H1 (cell line): ENCODE measurements around the gene ADPRS. TPM values are rescaled to one million over a fixed set of nuclear protein-coding genes. Genes with fewer than 3 reads are reported as not detected.

Experiments used
- CTCF ChIA-PET: fragments of 300-600 bp; sonication (Branson Sonifier 250); formaldehyde crosslinking; loops from one replicate; lab custom pipeline; 2021; ENCODE audit not compliant: partially characterized antibody; lab: Charles Lee
- POLR2A ChIA-PET: fragments of 300-600 bp; sonication (Branson Sonifier 250); formaldehyde crosslinking; loops from one replicate; lab custom pipeline; 2021; ENCODE audit warnings: inconsistent platforms; ENCODE audit not compliant: partially characterized antibody; lab: Charles Lee
- DNase-seq, 2 experiments: peaks; one replicate each; pipeline versions ENCODE4 v3.0.0 to v3.0.0-alpha.2; 2010 to 2022; ENCODE audit warnings: low spot score in 2 of 2, low read depth in 1 of 2, mixed read lengths in 1 of 2
- FAIRE-seq: peaks from 2 replicates; lab custom pipeline; 2011; peaks lifted over from hg19 to GRCh38; lab: Jason Lieb, UNC
- H2AFZ ChIP-seq: 2 replicates; pipeline ENCODE4 v1.8.1; 2012; ENCODE audit warnings: low read length, inconsistent platforms
- H2AK5ac ChIP-seq: 2 replicates; pipeline ENCODE4 v1.6.1; 2013; ENCODE audit warnings: low read depth, low read length
- H2BK120ac ChIP-seq: replicated peaks from 2 replicates; pipeline ENCODE3; 2013; ENCODE audit warnings: low read depth, low read length, inconsistent platforms
- H2BK12ac ChIP-seq: 2 replicates; pipeline ENCODE4 v1.6.1; 2013; ENCODE audit warnings: low read depth, low read length
- H2BK15ac ChIP-seq: 2 replicates; pipeline ENCODE4 v1.6.1; 2013; ENCODE audit warnings: low read length
- H2BK20ac ChIP-seq: 2 replicates; pipeline ENCODE4 v1.6.1; 2013; ENCODE audit warnings: low read length
- H2BK5ac ChIP-seq: 2 replicates; pipeline ENCODE4 v1.6.1; 2013; ENCODE audit warnings: low read depth, low read length
- H3K14ac ChIP-seq: 2 replicates; pipeline ENCODE4 v1.6.1; 2013; ENCODE audit warnings: inconsistent platforms; ENCODE audit not compliant: insufficient read length
- H3K18ac ChIP-seq: 2 replicates; pipeline ENCODE4 v1.6.1; 2013; ENCODE audit warnings: low read length; ENCODE audit errors: extremely low read depth
- H3K23ac ChIP-seq: 2 replicates; pipeline ENCODE4 v1.6.1; 2013; ENCODE audit warnings: inconsistent platforms; ENCODE audit not compliant: insufficient read length
- H3K23me2 ChIP-seq: 2 replicates; pipeline ENCODE4 v1.6.1; 2013; ENCODE audit warnings: low read depth, low read length
- H3K27ac ChIP-seq: 2 replicates; pipeline ENCODE4 v1.6.1; 2011; ENCODE audit warnings: low read depth, low read length, inconsistent platforms
- H3K27me3 ChIP-seq, 4 experiments: replicated peaks in 1 of 4; 1 replicate in 1 of 4; 2 replicates in 3 of 4; pipeline versions ENCODE4 v1.6.1 to v1.8.1; 2011 to 2013; ENCODE audit warnings: low read length in 3 of 4, mild to moderate bottlenecking in 3 of 4, inconsistent platforms in 2 of 4, mixed read lengths in 2 of 4, moderate library complexity in 1 of 4; ENCODE audit not compliant: control insufficient read depth in 3 of 4, insufficient read depth in 3 of 4; ENCODE audit errors: extremely low read depth in 1 of 4
- H3K36me3 ChIP-seq, 4 experiments: 2 replicates each; pipeline versions ENCODE4 v1.6.1 to v1.8.1; 2011 to 2013; ENCODE audit warnings: mild to moderate bottlenecking in 4 of 4, low read length in 3 of 4, moderate library complexity in 2 of 4, control low read depth in 1 of 4, inconsistent platforms in 1 of 4; ENCODE audit not compliant: insufficient read depth in 4 of 4, control insufficient read depth in 2 of 4
- H3K4ac ChIP-seq: replicated peaks from 2 replicates; pipeline ENCODE3; 2013; ENCODE audit warnings: low read length, low read depth, mixed read lengths, inconsistent platforms; ENCODE audit not compliant: insufficient read length
- H3K4me1 ChIP-seq, 4 experiments: replicated peaks in 1 of 4; 1 replicate in 1 of 4; 2 replicates in 3 of 4; pipeline versions ENCODE4 v1.6.1 to v1.8.1; 2011 to 2013; ENCODE audit warnings: low read length in 3 of 4, inconsistent platforms in 2 of 4, mixed read lengths in 1 of 4; ENCODE audit not compliant: insufficient read depth in 4 of 4, control insufficient read depth in 3 of 4
- H3K4me2 ChIP-seq, 2 experiments: 2 replicates each; pipeline versions ENCODE4 v1.6.1 to v1.8.1; 2011 to 2013; ENCODE audit warnings: low read depth in 2 of 2, low read length in 2 of 2, control low read depth in 1 of 2, inconsistent platforms in 1 of 2, mild to moderate bottlenecking in 1 of 2; ENCODE audit not compliant: insufficient read depth in 1 of 2
- H3K4me3 ChIP-seq, 4 experiments: fragments of 200-600, 300-600 bp in 1 of 4; sonication (generic), shearing (Covaris generic), sonication (Bioruptor Twin) in 1 of 4; 2 replicates each; pipeline versions ENCODE4 v1.5.1 to v1.8.1; 2011 to 2016; ENCODE audit warnings: low read length in 4 of 4, low read depth in 3 of 4, control low read depth in 2 of 4, inconsistent platforms in 2 of 4, mild to moderate bottlenecking in 2 of 4, mixed read lengths in 1 of 4, moderate library complexity in 1 of 4; ENCODE audit not compliant: insufficient read depth in 2 of 4; ENCODE audit errors: extremely low read depth in 1 of 4
- H3K56ac ChIP-seq: replicated peaks from 2 replicates; pipeline ENCODE3; 2013; ENCODE audit warnings: low read depth, mild to moderate bottlenecking, mixed read lengths, low read length, inconsistent platforms; ENCODE audit not compliant: insufficient read length
- H3K79me1 ChIP-seq: 2 replicates; pipeline ENCODE4 v1.6.1; 2013; ENCODE audit warnings: low read depth, low read length, control low read depth
- H3K79me2 ChIP-seq, 2 experiments: 2 replicates each; pipeline versions ENCODE4 v1.6.1 to v1.8.1; 2012 to 2013; ENCODE audit warnings: low read length in 2 of 2, mild to moderate bottlenecking in 2 of 2, inconsistent platforms in 1 of 2; ENCODE audit not compliant: insufficient read depth in 2 of 2, control insufficient read depth in 1 of 2
- H3K9ac ChIP-seq, 4 experiments: replicated peaks in 1 of 4; 1 replicate in 1 of 4; 2 replicates in 3 of 4; pipeline versions ENCODE4 v1.6.1 to v1.8.1; 2011 to 2013; ENCODE audit warnings: low read depth in 3 of 4, low read length in 3 of 4, control low read depth in 2 of 4, mild to moderate bottlenecking in 2 of 4, moderate library complexity in 2 of 4, inconsistent platforms in 1 of 4; ENCODE audit errors: extremely low read depth in 1 of 4
- H3K9me3 ChIP-seq, 2 experiments: 2 replicates each; pipeline versions ENCODE4 v1.6.1 to v1.8.1; 2012 to 2013; ENCODE audit warnings: mild to moderate bottlenecking in 2 of 2, moderate library complexity in 2 of 2, control low read depth in 1 of 2, inconsistent platforms in 1 of 2, low read depth in 1 of 2, low read length in 1 of 2, mixed read lengths in 1 of 2; ENCODE audit not compliant: insufficient read depth in 2 of 2
- H4K20me1 ChIP-seq, 2 experiments: replicated peaks in 1 of 2; 2 replicates each; pipeline versions ENCODE3 to v1.8.1; 2011 to 2013; ENCODE audit warnings: inconsistent platforms in 2 of 2, low read length in 2 of 2, mild to moderate bottlenecking in 1 of 2; ENCODE audit not compliant: insufficient read depth in 2 of 2, control insufficient read depth in 1 of 2
- H4K5ac ChIP-seq: 2 replicates; pipeline ENCODE4 v1.6.1; 2013; ENCODE audit warnings: low read length, low read depth, mixed read lengths, inconsistent platforms; ENCODE audit not compliant: insufficient read length
- H4K8ac ChIP-seq: 2 replicates; pipeline ENCODE4 v1.8.0; 2013; ENCODE audit warnings: mild to moderate bottlenecking, moderate library complexity, low read length, inconsistent platforms; ENCODE audit not compliant: insufficient read depth; ENCODE audit errors: extremely low read depth
- H4K91ac ChIP-seq: replicated peaks from 2 replicates; pipeline ENCODE3; 2013; ENCODE audit warnings: low read length, mixed read lengths, inconsistent platforms; ENCODE audit not compliant: insufficient read length
- EP300 ChIP-seq, 2 experiments: IDR thresholded peaks; 1 replicate in 1 of 2; 2 replicates in 1 of 2; pipeline ENCODE4 v1.6.1; 2011 to 2012; ENCODE audit warnings: low read depth in 2 of 2, low read length in 2 of 2, mild to moderate bottlenecking in 2 of 2, borderline replicate concordance in 1 of 2, inconsistent platforms in 1 of 2, moderate library complexity in 1 of 2
- FOSL1 ChIP-seq: IDR thresholded peaks from 2 replicates; pipeline ENCODE4 v1.6.1; 2011; ENCODE audit warnings: mild to moderate bottlenecking, low read depth, low read length, moderate library complexity; ENCODE audit not compliant: insufficient read depth
- KDM4A ChIP-seq: IDR thresholded peaks from one replicate; pipeline ENCODE4 v1.7.1; 2012; ENCODE audit warnings: low read depth, mild to moderate bottlenecking, moderate library complexity, low read length, inconsistent platforms; ENCODE audit not compliant: severe bottlenecking
- POLR2A ChIP-seq, 2 experiments: IDR thresholded peaks; 1 replicate in 1 of 2; 2 replicates in 1 of 2; pipeline ENCODE4 v1.6.1; 2011; ENCODE audit warnings: low read depth in 2 of 2, low read length in 2 of 2, mild to moderate bottlenecking in 2 of 2; ENCODE audit errors: control extremely low read depth in 1 of 2
- SP2 ChIP-seq: IDR thresholded peaks from 2 replicates; pipeline ENCODE4 v1.6.1; 2012; ENCODE audit warnings: mild to moderate bottlenecking, low read length, inconsistent platforms
- TEAD4 ChIP-seq: IDR thresholded peaks from 2 replicates; pipeline ENCODE4 v1.6.1; 2012; ENCODE audit warnings: low read depth, low read length, inconsistent platforms, mixed read lengths
- WGBS, 2 experiments: shearing (Covaris generic) in 1 of 2; methylation state at CpG; one replicate each; pipeline versions ENCODE4 v1.1.6 to v1.1.7; 2013 to 2015; ENCODE audit warnings: low lambda C conversion rate in 2 of 2, mixed read lengths in 2 of 2, inconsistent platforms in 1 of 2, low coverage in 1 of 2, missing lambda C conversion rate in 1 of 2; ENCODE audit not compliant: insufficient replicate concordance in 2 of 2, insufficient coverage in 1 of 2, insufficient read length in 1 of 2; ENCODE audit errors: extremely low coverage in 1 of 2, missing lambda C conversion rate in 1 of 2; 5-methylcytosine and 5-hydroxymethylcytosine counted together
- polyA plus RNA-seq, 7 experiments: library from polyadenylated mRNA; depleted of rRNA in 3 of 7; stranded (reverse) in 5 of 7; unstranded in 2 of 7; fragments of >200 nt in 5 of 7; fragments of 200-250 nt in 2 of 7; gene quantifications; 1 replicate in 5 of 7; 2 replicates in 1 of 7; 4 replicates in 1 of 7; pipeline versions ENCODE4 v1.2.1 to v1.2.3, GENCODE V29; 2011 to 2013; ENCODE audit warnings: missing spikeins in 2 of 7, mixed read lengths in 2 of 7
- total RNA-seq: library from RNA; stranded (reverse); fragmentation: NEBNext Ultra II Directional; extraction: Animal tissue kit (Norgen Biotek cat#: 25700); gene quantifications from 2 replicates; pipeline ENCODE4 v1.2.1, GENCODE V29; 2021
- TF ChIP-seq, protein P1 (sequence below): IDR thresholded peaks from 2 replicates; pipeline ENCODE4 v1.6.1; 2011; ENCODE audit warnings: low read depth, mild to moderate bottlenecking, low read length; ENCODE audit not compliant: insufficient read depth

Gene ADPRS
- total and polyA plus RNA-seq, 2 of the 8 experiments (the other 6 are each of a cell fraction or from before 2014, with no cell fraction given), result 22.9 to 38.1 TPM

- Histone ChIP-seq H3K27me3 (0 out of 7 replicates have a peak, but pooled peaks cover 0 to 2% (median 0%) of the 10 kb centered on the region in 4 experiments), H3K36me3 (peaks cover 18 to 30% (median 28%) of the 10 kb centered on the region in 4 experiments), H3K9me3 (no peaks in the 10 kb centered on the region), H3K27ac (peak overlapping the region; percentile 56; the same call in 1 of the 2 replicates), H3K4ac (no peak overlapping the region), H3K4me3 (no peak overlapping the region), H3K79me1 (no peaks in the 10 kb centered on the region), H4K8ac (peak overlapping the region; percentile 18; the same call in 1 of the 2 replicates), H2BK20ac (no peak overlapping the region), H2AK5ac (no peak overlapping the region), H3K4me1 (peaks cover 0 to 11% (median 7%) of the 10 kb centered on the region in 4 experiments; a peak in 3 of 7 replicates), H3K79me2 (no peaks in the 10 kb centered on the region), H3K23ac (no peak overlapping the region), H3K4me2 (peak overlapping the region in 1 of 2 experiments; percentile 25; a peak in 1 of 4 replicates), H4K20me1 (peaks cover 0 to 5% of the 10 kb centered on the region in 2 experiments), H2BK12ac (no peak overlapping the region), H4K5ac (no peak overlapping the region), H2BK15ac (no peak overlapping the region), H2BK5ac (peak overlapping the region; percentile 40; the same call in 1 of the 2 replicates), H3K56ac (no peak overlapping the region), H3K9ac (no peak overlapping the region; a peak in 1 of 7 replicates), H4K91ac (no peak overlapping the region), H3K23me2 (no peaks in the 10 kb centered on the region), H2BK120ac (no peak overlapping the region), H3K14ac (no peak overlapping the region), H2AFZ (no peak overlapping the region), H3K18ac (no peak overlapping the region; the same call in 1 of the 2 replicates)
- ChIA-PET CTCF (interaction anchor here (0.6 to 32.6 kb wide), 22 partner anchors 9 to 339 kb away, joined by 3 to 738 read pairs (median 4); partner anchors contain the start of genes SH3D21 and TRAPPC3), POLR2A (interaction anchor here (0.6 to 7.8 kb wide), 16 partner anchors 9 to 288 kb away, joined by 3 to 61 read pairs (median 4); partner anchors contain the start of gene TRAPPC3)
- FAIRE-seq, result no peak
- WGBS, 2 experiments, result 72% methylated on average over 16 of the region's 16 CpGs; no CpG with 5 or more reads in 1 of the 2 experiments
- DNase-seq, result peak in 1 of 2 experiments; percentile 78
- TF ChIP-seq EP300 (IDR thresholded peaks at IDR 0.05; ENCODE audit: borderline replicate concordance in 1 of 2, low read depth in 2 of 2, low read length in 2 of 2) (no peak), POLR2A (IDR thresholded peaks at IDR 0.05; ENCODE audit: control extremely low read depth in 1 of 2, low read depth in 2 of 2, low read length in 2 of 2) (no peak), FOSL1 (no peak), TEAD4 (no peak), SP2 (no peak), KDM4A (no peak)
- TF ChIP-seq, protein P1, sequence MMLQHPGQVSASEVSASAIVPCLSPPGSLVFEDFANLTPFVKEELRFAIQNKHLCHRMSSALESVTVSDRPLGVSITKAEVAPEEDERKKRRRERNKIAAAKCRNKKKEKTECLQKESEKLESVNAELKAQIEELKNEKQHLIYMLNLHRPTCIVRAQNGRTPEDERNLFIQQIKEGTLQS, result 0 out of 2 replicates have a peak, but pooled peaks have one; percentile 12
Observed at GRCh38 chr1:36096500-36097432, 8.1 kb downstream of the ADPRS start.
